Stimulated activated CD4-positive, alpha-beta T cell treated with anti-CD3 and anti-CD28 coated beads, Interleukin-15, amount 100 ng/mL, for 48 hours (primary cell): ENCODE results near the gene BBLN.
"Not testable (repeated sequence)": the region's sequence is repeated elsewhere in the genome, so short reads cannot be mapped to it uniquely, and the experiment has no call there.

ENCODE experiments used
- DNase-seq, 2 donors: peaks; one replicate each; pipeline ENCODE4 v3.0.0-alpha.2; 2020; ENCODE audit warnings: low read depth in 2 of 2

BBLN gene

DNA sequence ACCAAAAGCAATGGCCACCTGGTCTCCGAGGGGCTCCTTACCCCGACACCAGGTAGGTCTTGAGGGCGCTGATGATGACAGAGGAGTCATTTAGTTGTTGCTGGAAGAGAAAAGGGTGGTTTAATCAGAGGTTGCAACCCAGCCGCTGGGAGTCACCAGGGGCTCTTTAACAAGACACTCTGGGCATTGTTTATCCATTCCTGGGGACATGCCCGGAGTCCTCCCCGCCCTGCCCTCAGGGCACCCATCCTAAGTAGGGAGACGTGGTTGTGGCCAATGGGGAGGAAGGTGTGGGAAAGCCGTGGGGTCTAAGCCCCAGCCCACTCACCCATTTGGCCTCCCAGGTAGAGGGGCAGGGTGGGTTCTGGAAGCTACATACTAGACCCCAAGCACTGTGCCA, 35.6 kb upstream of the BBLN start:
- no peak for DNase-seq

DNA sequence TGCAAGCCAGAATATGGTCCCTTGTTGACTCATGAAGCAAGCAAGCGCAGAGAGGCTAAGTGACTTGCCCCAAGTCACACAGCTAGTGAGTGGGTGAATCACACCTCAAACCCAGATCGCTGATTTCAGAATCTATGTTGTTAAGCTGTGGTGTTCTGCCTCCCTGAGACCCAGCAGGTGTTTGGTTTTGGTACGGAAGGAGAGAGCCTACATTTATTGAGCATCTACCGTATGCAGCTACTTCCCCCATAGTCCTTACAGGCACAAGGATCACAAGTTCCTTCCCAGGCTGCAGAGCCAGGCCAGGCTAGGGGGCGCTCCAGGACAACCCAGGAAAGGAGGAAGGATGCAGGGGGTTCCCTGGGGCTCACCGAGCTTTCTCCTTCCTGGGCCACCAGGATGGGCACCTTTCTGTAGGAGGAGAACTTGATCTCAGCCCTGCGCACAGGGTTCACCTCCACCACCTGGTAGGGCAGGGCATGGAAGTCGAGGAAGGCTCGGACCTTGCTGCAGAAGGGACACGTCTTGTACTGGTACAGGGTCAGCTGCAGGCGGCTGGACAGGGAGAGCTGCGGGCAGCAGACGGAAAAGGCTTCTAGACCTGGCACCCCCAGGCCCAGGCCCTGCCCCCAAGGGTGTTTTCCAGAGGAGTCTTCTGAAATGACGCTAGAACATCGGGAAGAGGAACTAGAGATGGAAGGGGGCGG, 35.0 kb upstream of the BBLN start:
- DNase-seq = peak in 1 of 2 donors; percentile 27

DNA sequence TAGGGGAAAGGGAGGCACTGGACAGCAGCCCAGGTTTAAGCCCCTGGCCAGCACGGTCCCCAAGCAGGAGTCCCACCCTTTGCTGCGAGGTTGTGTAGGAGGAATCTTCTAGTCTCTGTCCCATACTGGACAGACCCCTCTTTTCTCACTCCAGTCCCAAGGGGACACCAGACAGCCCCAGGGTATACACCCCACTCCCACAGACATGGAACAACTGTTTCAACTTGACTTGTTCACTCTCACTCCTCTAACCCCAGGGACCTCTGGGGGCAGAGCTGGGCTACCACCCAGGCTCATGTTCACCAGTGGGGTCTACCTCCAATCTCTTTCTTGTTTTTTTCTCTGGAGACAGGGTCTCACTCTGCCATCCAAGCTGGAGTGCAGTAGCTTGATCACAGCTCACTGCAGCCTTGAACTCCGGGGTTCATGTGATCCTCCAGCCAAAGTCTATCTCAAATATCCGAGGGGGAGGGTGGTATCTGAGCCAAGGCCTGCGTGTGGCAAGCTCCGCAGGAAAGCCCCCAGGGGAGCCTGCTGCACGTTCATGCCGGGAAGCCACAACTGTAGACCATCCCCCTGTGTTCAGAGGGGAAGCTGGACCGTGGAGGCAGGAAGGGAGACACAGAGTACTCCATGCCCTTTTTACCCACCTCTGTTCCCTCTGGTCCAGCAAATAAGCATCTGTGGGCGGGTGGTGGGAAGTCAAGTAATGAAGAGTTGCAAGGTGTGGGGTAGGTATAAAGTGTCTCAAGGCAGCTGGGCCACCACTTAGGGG, 34.3 kb upstream of the BBLN start:
- no peak for DNase-seq

DNA sequence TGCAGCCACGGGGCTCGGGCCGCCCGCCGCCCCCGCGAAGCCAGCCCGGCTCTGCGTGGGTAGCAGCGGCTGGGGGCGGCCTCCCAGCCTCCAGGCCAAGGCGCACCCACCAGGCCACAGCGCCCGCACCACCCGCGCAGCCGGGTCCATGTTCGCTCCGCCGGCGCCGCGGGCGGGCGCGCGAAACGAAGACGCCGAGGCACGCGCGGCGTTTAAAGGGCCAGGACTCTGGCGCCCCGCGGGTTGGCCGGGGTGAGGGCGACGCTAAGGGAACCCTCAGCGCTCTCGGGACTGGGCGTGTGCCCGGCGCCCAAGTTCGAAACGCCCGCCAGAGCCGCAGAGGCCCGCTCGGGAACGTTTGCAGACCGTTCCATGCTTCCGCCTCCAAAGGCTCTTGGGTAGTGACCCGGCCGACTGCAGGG, 32.5 kb upstream of the BBLN start, which contains the start of gene PTGES2:
Gene PTGES2 (minus strand): TSS at position 162 of the 422 bp plus-strand sequence. CDS start 12 bp downstream, at position 150.
- peak; percentile 51 to 78 for DNase-seq

DNA sequence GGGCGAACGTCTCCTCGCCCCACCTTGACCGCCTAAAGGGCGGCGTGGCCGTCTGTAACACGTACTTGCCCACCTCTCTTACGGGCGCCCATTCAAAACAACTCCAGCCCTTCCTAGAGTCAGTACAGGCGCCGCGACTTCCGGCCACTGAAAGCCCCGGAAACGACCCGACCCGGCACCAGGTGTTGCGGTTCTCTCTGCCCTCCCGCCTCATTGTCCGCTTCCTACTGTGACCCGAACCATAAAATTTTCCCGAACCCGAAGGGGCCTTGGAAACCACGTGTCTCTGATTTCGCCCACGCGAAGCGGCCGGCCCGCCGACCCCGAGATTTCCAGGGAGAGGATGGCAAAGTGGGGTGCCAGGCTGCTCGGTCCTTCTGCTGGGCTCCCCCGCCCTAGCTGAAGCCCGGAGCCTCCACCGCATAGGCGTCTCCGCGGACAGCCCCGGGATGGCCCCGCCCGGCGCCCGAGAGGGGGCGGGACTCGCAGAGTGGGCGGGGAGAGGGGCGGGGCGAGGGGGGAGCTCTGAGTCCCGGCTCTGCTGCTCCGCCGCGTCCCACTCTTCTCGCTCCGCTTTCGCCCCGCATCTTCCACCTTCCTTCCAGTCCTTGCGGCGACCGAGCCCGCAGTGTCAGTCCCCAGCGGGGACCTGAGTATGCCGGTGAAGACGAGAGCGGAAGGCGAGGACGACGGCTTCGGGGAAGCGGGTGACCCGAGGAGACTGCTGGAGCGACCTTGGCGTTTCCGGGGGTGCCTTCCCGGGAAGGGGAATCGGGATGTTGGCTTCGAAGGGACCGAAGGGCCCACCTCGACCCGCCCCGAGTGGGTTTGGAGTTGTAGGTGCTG, 31.9 kb upstream of the BBLN start:
- peak; percentile 76 for DNase-seq

DNA sequence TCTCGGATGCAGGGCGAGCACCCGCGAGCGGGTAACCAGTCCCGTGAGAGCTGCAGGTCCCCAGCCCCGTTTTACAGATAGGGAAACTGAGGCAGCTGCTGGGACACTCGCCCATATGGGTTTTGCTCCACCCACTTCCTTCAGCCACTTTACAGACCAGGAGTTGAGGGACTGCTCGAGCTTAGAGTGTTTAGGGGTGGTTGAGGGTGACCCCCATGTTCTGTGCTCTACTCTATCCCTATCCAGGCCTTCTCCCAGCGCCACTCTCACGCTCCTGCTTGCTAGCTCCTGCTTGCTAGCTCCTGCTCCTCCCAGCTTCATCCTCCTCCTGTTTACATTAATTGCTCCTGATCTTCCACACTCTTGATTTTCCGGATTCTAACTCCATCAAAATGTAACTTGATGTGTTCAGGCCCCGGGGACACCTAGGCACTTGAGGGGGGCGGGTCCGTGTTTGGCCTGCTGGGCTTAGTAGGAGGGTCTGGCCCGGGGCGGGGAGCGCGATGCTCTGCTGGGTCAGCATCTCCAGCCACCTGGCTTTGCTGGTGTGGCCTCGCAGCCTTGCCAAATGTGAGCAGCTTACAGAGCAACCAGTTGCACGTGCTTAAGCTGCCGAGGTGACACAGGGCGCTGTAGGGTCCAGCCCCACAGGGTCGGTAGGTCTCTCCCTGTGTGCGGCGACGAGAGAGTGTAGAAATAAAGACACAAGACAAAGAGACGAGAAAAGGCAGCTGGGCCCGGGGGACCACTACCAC, 31.1 kb upstream of the BBLN start:
- no peak for DNase-seq

DNA sequence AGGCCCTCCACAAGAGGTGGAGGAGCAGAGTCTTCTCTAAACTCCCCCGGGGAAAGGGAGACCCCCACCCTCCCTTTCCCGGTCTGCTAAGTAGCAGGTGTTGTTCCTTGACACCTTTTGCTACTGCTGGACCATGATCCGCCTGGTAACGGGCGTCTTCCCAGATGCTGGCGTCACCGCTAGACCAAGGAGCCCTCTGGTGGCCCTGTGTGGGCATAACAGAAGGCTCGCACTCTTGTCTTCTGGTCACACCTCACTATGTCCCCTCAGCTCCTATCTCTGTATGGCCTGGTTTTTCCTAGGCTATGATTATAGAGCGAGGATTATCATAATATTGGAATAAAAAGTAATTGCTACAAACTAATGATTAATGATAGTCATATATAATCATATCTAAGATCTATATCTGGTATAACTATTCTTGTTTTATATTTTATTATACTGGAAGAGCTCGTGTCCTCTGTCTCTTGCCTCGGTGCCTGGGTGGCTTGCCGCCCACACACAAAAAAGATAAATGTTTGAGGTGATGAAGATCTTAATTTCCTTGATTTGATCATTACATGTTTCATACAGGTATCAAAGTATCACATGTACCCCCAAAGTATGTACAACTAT, 30.0 kb upstream of the BBLN start:
- DNase-seq = peak in 1 of 2 donors; percentile 41

DNA sequence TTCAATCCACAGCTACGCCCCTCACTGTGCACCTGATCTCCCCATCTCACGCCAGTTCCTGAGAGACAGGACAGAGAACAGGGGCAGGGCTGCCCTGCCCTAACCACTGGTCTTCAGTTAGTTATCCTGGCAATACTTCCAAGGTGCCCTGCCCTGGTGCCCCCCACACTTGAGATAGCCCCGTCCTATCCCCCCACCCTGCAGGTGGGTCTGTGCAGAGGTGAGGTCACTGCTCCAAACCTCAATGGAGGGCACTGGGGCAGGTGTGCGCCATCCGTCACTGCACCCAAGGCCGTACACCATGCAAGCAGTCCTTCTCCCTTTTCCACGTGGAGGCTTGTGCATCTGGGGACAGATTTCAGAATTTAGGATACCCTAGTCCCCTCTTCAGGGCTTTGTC, 29.4 kb upstream of the BBLN start:
- not testable (repeated sequence) for DNase-seq

DNA sequence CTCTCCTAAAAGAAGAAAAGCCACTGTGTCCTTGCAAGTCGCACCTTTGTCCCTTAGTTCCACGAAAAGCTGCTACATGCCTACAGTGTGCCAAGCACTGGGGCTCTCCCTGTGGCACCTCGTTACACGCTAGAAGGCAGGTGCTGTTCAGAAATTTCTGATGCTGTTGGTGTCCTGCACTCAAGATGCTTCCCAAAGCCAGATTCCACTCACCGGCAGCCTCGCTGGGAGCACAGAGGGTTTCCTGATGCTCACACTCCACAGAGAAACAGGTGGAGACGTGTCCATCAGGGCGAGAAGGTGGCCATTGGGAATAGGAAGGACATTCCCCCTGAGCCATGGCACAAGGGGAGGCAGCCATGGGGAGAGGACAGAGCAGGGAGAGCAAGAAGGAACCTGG, 28.7 kb upstream of the BBLN start:
- DNase-seq = not testable (repeated sequence)

DNA sequence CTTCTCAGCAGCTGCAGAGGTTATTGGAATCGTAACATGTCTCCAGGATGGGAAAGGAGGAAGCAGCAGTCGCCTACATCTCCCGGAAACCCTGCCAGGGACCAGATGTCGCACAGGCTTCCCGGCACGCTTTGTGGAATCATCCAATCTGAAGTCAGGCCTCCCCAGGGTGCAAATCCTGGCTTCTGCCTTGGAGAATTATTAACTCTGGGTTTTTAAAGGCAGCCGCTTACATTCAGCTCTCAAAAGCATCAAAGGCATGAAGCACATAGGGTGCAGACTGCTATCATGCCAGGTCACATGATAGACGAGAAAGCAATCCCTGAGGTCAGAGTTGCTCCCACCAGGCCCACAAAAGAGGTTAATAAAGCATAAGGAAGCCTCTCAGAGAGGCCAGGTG, 27.9 kb upstream of the BBLN start:
- DNase-seq = not testable (repeated sequence)

DNA sequence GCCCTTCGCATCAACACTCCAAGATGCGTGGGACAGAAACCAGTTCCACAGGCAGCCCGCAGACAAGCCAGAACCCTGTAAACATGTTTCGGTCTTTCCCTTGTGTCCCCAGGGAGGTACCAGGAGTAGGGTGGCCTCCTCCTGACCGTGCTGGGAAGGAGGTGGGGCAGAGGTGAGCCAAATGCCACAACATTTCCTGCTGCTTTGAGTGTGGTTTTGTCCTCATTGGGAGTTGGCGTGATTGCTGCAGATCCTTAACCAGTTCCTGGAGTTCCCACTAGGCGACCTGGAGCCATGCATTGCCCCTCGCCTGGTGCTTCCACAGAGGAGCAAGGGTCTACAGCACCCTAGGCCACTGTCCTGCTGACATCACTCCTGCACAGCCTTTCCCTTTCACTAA, 24.5 kb upstream of the BBLN start:
- DNase-seq = not testable (repeated sequence)

DNA sequence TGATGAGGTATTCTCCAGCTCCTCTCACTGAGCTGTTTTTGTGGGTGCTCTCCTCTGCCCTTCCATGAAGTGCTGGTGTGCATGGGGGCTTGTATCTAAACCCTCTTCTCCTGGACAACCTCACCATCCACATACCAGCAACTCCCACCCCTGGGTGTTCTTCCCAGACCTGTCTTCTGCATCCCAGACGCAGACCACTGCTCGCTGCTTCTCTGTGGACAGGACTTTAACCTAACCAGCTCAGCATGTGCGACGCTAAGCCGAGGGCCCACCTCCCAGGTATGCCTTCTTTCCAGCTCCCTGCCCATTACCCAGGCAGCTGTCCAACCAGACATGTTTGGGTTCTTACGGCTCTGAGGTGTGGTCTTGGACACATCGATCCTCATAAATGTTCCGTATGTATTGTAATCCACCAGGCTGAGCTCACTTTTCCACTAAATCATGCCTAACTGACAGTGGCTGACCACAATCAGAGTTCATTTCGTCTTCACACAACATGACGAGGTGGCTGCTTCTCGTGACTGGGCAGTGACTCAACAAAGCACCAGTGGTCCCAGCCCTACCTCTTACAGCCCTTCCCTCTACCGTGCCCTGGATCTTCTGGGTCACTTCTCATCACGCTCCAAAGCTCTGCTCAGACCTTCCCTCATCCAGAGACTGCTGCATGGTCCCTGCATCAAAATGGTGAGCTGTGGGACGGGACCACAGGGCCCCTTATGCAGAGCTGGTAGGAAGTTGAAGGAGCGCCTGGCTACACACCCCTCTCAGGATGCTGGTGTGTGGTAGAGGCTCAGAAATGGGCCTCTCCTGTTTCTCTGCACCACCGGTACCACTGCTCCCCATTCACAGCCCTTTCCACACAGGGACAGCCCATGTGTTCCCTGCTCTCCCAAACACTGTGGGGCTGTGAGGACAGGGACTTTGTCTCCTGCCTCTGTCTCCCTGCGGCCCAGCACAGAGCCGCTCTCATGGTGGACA, 23.0 kb upstream of the BBLN start:
- DNase-seq = no peak

DNA sequence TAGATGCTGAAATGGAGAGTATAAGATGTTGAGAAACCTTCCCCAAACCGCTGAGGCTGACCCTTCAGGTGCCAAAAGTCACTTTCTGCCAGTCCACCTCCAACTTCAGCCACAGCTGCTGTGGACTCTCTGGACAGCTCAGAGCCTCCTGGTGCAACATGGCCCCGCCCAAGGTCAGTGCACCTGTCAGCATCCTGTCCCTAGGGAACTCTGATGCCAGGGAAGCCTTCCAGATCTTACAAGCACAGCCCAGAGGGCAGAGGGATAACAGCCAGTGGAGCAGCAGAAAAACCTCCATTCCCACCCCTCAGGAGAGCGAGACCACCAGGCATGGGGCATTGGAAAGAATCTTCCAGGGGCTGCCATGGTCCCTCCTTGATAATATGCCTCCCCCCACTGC, 22.1 kb upstream of the BBLN start:
- DNase-seq = no peak

DNA sequence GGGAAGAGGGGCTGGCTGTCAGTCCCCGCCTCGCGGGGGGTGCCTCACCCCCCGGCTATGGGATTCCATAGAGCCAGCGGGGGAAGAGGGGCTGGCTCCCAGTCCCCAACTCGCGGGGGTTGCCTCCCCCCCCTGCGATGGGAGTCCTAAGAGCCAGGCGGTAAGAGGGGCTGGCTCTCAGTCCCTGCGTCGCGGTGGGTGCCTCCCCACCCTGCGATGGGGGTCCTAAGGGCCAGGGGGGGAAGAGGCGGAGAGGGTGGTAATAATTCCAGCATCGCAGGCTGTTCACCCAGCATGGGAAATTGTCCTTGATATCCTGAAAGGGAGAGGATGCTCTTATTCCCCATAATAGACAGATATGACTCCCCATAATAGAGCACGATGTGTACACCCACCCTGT, 20.4 kb upstream of the BBLN start:
- no peak for DNase-seq

DNA sequence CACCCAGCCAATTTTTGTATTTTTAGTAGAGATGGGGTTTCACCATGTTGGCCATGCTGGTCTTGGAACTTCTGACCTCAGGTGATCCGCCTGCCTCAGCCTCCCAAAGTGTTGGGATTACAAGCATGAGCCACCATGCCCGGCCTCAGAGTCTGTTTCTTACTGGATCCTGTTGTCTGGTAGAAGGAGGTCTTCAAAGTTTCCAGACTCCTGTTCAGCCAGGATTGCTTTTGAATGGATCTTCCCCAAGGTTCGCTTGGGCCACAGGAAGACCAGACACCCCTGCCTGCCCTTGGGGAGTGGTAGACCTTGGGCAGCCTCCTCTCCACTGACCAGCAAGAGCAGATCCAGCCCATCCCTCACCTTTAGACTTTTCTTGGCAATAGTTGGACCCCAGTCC, 18.5 kb upstream of the BBLN start:
- DNase-seq = no peak

DNA sequence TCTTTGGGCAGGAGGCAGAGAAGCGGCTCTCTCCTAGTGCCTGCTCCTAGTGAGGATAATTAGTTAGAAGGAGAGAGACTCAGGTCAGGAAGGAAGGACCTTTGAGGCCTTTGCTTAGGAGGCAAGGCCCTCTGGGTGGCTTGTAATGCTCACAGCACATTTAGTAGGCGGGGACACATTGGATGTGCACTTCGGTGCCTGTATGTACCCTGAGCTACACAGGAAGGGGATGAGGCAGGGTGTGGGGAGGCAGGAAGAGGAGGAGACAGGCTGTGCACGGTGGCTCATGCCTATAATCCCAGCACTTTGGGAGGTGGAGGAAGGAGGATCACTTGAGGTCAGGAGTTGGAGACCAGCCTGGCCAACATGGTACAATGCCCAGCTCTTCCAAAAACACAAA, 18.0 kb upstream of the BBLN start:
- DNase-seq = no peak

DNA sequence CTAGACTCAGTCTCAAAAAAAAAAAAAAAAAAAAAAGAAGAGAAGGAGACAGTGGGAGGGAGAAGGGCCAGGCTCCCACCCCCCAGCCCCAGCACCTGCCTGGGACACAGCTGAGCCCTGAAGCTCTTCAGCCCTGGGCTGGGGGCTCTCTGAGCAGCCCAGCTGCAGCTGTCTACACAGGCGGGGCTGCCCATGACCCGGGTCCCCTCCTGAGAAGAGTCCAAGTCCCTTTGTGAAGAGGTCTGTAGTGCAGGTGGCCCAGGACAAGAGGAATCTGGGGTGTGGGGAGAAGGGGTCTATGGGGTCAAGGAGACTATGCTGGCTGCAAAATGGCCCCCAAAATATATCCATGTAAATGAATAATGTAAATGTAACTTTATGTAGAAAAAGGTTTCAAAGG, 17.5 kb upstream of the BBLN start:
- DNase-seq = no peak

DNA sequence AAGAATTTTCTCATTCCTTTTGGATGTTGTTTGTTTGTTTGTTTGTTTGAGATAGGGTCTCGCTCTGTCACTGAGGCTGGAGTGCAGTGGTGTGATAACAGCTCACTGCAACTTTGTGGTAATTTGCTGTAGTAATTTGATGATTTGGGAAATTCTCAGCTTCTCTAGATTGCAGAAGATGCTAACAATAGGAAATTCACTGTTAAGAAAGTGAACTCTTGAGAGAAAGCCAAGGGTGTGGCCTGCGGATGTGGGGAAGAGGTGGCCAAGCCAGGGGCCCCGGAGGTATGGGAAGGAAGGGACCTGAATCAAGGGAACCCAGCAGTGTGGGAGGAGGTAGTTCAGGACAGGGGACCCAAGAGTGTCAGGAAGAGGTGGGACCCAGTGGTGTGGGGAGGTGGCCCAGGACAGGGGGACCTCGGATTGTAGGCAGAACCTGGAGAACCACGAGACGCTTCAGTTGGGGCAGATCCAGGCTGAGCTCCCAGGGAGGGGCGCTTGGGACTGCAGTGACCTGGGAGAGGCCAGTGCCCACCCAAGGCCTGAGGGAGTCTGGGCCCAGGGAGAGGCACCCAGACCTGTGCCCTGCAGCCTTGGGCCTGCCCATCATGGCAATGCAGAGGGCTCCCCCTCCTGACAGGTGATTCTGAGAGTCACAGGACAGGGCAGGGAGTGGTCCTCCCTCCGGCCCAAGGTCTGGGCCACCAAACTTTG, 16.4 kb upstream of the BBLN start:
- DNase-seq = no peak
